RWPE1 (cell line): ENCODE measurements around the gene HECW1.

Experiments used
- CTCF ChIA-PET: fragments of 350-600 bp; sonication (Branson Sonifier 250); formaldehyde crosslinking; extraction: SDS; loops from one replicate; lab custom pipeline; 2021; lab: Yijun Ruan, JAX
- POLR2A ChIA-PET: fragments of 400-600 bp; formaldehyde crosslinking; extraction: SDS; loops from one replicate; lab custom pipeline; 2020; ENCODE audit warnings: antibody characterized with exemption; ENCODE audit not compliant: low non-redundant PET; lab: Yijun Ruan, JAX
- DNase-seq: peaks from one replicate; pipeline ENCODE4 v3.0.0; 2012; ENCODE audit warnings: low spot score
- H3K27ac ChIP-seq: fragments of 450-650 bp; 2 replicates; pipeline ENCODE4 v1.5.1; 2017
- TF ChIP-seq, protein P1 (sequence below): fragments of 450-650 bp; conservative IDR thresholded peaks from 2 replicates; pipeline ENCODE4 v1.5.1; 2017; ENCODE audit warnings: low read depth, mild to moderate bottlenecking

HECW1 gene

DNA sequence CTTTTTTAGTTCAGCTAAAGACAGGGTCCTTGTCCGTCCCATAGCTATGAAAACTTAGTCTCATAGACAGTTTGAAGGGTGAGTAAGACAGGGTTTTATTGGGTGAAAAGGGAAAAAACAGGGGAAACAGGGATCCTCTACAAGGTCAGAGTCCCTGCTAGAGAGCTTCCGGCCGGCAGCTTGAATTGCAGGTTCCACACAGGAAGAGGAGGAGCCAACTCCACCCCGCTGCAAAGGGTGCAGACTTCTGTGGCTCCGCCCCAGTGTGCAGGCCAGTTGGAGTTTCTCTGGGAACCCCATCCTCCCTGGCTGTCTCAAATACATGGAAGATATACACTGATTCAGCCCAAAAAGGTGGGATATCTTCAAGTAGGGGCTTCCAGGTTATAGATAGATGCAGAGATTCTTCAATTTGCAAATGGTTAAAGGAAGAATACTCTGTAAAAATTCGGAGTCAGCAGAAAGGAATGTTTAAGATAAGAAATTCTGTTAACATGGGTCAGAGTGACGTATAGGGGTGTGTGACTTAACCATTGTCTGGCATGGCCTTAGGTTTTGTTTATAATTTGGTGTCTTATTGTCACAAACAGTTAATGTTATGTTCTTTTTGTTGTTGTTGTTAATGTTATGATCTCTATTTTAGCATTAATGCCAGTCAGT, 34.6 kb upstream of the HECW1 start:
- H3K27ac ChIP-seq, result no peak overlapping the region
- TF ChIP-seq, protein P1, sequence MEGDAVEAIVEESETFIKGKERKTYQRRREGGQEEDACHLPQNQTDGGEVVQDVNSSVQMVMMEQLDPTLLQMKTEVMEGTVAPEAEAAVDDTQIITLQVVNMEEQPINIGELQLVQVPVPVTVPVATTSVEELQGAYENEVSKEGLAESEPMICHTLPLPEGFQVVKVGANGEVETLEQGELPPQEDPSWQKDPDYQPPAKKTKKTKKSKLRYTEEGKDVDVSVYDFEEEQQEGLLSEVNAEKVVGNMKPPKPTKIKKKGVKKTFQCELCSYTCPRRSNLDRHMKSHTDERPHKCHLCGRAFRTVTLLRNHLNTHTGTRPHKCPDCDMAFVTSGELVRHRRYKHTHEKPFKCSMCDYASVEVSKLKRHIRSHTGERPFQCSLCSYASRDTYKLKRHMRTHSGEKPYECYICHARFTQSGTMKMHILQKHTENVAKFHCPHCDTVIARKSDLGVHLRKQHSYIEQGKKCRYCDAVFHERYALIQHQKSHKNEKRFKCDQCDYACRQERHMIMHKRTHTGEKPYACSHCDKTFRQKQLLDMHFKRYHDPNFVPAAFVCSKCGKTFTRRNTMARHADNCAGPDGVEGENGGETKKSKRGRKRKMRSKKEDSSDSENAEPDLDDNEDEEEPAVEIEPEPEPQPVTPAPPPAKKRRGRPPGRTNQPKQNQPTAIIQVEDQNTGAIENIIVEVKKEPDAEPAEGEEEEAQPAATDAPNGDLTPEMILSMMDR, result no peak
- CTCF ChIA-PET, result no interaction called here
- POLR2A ChIA-PET, result no interaction called here
- DNase-seq, result peak; percentile 13

DNA sequence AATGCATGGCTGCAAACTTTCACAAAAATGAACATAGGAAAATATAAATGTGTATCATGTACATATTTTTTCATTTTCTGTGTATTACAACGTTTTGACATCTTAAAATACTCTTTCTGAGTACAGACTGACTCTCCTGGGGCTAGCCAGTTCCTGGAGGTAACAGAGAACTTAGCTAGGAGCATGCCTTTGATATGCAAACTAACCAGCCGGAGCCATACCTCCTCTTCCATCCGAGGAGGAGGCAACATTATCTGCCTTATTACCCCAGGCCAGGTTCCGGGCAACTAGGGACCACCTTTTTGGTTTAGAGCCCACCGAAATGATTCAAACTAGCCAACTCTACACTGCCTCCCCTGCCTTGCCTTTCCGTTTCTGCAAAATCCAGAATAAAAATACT, 33.7 kb upstream of the HECW1 start:
- ChIA-PET CTCF (no interaction called here), POLR2A (no interaction called here)
- DNase-seq, result no peak
- no peak overlapping the region for H3K27ac ChIP-seq
- TF ChIP-seq, protein P1, result no peak

DNA sequence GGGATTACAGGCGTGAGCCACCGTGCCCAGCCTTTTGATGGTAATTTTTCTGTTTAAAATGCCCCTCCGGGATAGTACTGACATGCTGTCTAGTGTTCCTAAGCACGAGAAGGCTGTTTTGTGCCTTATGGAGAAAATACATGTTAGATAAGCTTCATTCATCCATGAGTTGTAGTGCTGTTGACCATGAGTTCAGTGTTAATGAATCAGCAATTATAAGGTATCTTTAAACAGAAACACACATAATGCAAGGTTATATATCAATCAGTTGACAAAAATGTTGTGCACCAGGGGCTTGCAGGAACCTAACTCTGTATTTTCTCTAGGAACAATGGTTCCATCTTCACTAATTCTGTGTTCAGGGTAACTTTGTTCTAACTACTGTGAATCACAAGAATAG, 30.8 kb upstream of the HECW1 start:
- ChIA-PET POLR2A (no interaction called here), CTCF (no interaction called here)
- TF ChIP-seq, protein P1, result no peak
- DNase-seq, result no peak
- H3K27ac ChIP-seq, result no peak overlapping the region

GRCh38 chr7:43083106-43083505, 29.3 kb upstream of the HECW1 start:
- POLR2A ChIA-PET, result no interaction called here
- no peak overlapping the region for H3K27ac ChIP-seq
- TF ChIP-seq, protein P1, result no peak
- CTCF ChIA-PET, result interaction anchor here (0.6 to 0.7 kb wide), 3 partner anchors 16 to 339 kb away, joined by 3 to 4 read pairs (median 4); no protein-coding TSS in a partner anchor
- no peak for DNase-seq

DNA sequence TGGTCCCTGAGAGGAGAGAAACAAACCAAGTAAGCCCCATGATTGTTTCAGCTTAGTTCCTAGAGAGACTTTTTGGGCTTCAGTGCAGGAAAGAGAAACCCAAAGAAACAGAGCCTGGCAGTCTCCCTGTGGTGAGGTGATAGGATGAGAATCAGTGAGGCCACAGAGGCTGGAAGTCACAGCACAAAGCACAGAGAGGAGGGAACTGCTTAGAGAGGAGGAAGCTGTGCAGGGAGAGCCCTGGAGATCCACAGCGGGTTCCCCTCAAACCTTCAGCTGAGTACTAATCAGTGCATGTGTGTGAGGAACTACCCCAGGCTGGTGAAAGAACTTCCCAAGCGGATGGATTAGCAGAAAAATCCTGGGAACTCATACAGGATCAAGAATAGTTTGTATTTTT, 27.4 kb upstream of the HECW1 start:
- ChIA-PET POLR2A (no interaction called here), CTCF (no interaction called here)
- DNase-seq, result no peak
- no peak overlapping the region for H3K27ac ChIP-seq
- TF ChIP-seq, protein P1, result no peak

- TF ChIP-seq, protein P1, result no peak
- no peak overlapping the region for H3K27ac ChIP-seq
- DNase-seq, result no peak
- POLR2A ChIA-PET, result no interaction called here
- CTCF ChIA-PET, result interaction anchor here (0.5 to 0.6 kb wide), 2 partner anchors 141 to 175 kb away, joined by 3 to 5 read pairs; no protein-coding TSS in a partner anchor
Observed at GRCh38 chr7:43085992-43086391, 26.5 kb upstream of the HECW1 start.
